MM.1S (cell line): ENCODE measurements around the gene UNC13B.
"Not testable (repeated sequence)": the region's sequence is repeated elsewhere in the genome, so short reads cannot be mapped to it uniquely, and the experiment has no call there.

Experiments
- EZH2 ChIP-seq: fragments of 300-600 bp; sonication (generic); optimal IDR thresholded peaks from 2 replicates; pipeline ENCODE3; 2017; ENCODE audit warnings: low read depth, mild to moderate bottlenecking, antibody characterized with exemption, low read length, mixed read lengths
- EZH2phosphoT487 ChIP-seq: fragments of 300-600 bp; sonication (generic); IDR thresholded peaks from 2 replicates; pipeline ENCODE4 v1.6.1; 2018; ENCODE audit warnings: antibody characterized with exemption, low read length
- TF ChIP-seq, protein P1 (sequence below): fragments of 300-600 bp; sonication (generic); IDR thresholded peaks from 2 replicates; pipeline ENCODE4 v1.5.1; 2016; ENCODE audit warnings: antibody characterized with exemption, low read length, mixed read lengths

DNA sequence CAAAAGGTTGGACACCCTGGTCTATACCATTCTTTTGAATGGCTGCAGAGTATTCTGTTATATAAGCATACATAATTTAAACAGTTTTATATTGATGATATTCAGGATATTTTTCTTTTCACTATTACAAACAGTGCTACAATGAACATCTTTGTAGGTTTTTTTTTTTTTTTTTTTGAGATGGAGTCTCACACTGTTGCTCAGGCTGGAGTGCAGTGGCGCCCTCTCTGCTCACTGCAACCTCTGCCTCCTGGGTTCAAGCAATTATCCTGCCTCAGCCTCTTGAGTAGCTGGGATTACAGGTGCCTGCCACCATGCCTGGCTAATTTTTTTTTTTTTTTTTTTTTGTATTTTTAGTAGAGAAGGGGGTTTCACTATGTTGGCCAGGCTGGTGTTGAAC is 5.6 kb downstream of the UNC13B start:
- TF ChIP-seq EZH2, EZH2phosphoT487: not testable (repeated sequence)
- TF ChIP-seq, protein P1, sequence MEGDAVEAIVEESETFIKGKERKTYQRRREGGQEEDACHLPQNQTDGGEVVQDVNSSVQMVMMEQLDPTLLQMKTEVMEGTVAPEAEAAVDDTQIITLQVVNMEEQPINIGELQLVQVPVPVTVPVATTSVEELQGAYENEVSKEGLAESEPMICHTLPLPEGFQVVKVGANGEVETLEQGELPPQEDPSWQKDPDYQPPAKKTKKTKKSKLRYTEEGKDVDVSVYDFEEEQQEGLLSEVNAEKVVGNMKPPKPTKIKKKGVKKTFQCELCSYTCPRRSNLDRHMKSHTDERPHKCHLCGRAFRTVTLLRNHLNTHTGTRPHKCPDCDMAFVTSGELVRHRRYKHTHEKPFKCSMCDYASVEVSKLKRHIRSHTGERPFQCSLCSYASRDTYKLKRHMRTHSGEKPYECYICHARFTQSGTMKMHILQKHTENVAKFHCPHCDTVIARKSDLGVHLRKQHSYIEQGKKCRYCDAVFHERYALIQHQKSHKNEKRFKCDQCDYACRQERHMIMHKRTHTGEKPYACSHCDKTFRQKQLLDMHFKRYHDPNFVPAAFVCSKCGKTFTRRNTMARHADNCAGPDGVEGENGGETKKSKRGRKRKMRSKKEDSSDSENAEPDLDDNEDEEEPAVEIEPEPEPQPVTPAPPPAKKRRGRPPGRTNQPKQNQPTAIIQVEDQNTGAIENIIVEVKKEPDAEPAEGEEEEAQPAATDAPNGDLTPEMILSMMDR: not testable (repeated sequence)
